ENCODE results near the gene ELP5.

ELP5 gene

GRCh38 chr17:7219229-7219811 is 32.7 kb upstream of the ELP5 start:
- no peak for ATAC-seq
- TF ChIP-seq ZNF70 (CRISPR knock-in tag; IDR thresholded peaks at IDR 0.05) (no peak), ZC3H10 (CRISPR knock-in tag; IDR thresholded peaks at IDR 0.05) (no peak), ZFP3 (CRISPR knock-in tag; IDR thresholded peaks at IDR 0.05) (no peak), RARB (CRISPR knock-in tag; IDR thresholded peaks at IDR 0.05) (0 out of 2 replicates have a peak, but pooled peaks have one; percentile 59), ISL1 (CRISPR knock-in tag; IDR thresholded peaks at IDR 0.05) (no peak), TSHZ2 (CRISPR knock-in tag; IDR thresholded peaks at IDR 0.05) (0 out of 2 replicates have a peak, but pooled peaks have one; percentile 19)
- TF ChIP-seq, protein P1, sequence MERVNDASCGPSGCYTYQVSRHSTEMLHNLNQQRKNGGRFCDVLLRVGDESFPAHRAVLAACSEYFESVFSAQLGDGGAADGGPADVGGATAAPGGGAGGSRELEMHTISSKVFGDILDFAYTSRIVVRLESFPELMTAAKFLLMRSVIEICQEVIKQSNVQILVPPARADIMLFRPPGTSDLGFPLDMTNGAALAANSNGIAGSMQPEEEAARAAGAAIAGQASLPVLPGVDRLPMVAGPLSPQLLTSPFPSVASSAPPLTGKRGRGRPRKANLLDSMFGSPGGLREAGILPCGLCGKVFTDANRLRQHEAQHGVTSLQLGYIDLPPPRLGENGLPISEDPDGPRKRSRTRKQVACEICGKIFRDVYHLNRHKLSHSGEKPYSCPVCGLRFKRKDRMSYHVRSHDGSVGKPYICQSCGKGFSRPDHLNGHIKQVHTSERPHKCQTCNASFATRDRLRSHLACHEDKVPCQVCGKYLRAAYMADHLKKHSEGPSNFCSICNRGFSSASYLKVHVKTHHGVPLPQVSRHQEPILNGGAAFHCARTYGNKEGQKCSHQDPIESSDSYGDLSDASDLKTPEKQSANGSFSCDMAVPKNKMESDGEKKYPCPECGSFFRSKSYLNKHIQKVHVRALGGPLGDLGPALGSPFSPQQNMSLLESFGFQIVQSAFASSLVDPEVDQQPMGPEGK (CRISPR knock-in tag; IDR thresholded peaks at IDR 0.05; ENCODE audit: borderline replicate concordance) = 0 out of 2 replicates have a peak, but pooled peaks have one; percentile 26

- ATAC-seq = peak; percentile 79
- peak; percentile 72; the same call in 1 of the 2 replicates for TF ChIP-seq PPARA (CRISPR knock-in tag; IDR thresholded peaks at IDR 0.05; ENCODE audit: borderline replicate concordance)
- peak; percentile 76; the same call in 1 of the 2 replicates for TF ChIP-seq GLIS3 (CRISPR knock-in tag; IDR thresholded peaks at IDR 0.05)
- TF ChIP-seq ZNF70 (CRISPR knock-in tag; IDR thresholded peaks at IDR 0.05) = 0 out of 2 replicates have a peak, but pooled peaks have one; percentile 18
- no peak for TF ChIP-seq RARB (CRISPR knock-in tag; IDR thresholded peaks at IDR 0.05)
These were observed 32.0 kb upstream of the ELP5 start, which contains the start of the genes ACADVL and DLG4 for GRCh38 chr17:7219812-7220592. Gene ACADVL (plus strand): TSS chr17:7219938. CDS start chr17:7219985, 47 bp downstream. Gene DLG4 (minus strand): TSS chr17:7219836.

- TF ChIP-seq, protein P2, sequence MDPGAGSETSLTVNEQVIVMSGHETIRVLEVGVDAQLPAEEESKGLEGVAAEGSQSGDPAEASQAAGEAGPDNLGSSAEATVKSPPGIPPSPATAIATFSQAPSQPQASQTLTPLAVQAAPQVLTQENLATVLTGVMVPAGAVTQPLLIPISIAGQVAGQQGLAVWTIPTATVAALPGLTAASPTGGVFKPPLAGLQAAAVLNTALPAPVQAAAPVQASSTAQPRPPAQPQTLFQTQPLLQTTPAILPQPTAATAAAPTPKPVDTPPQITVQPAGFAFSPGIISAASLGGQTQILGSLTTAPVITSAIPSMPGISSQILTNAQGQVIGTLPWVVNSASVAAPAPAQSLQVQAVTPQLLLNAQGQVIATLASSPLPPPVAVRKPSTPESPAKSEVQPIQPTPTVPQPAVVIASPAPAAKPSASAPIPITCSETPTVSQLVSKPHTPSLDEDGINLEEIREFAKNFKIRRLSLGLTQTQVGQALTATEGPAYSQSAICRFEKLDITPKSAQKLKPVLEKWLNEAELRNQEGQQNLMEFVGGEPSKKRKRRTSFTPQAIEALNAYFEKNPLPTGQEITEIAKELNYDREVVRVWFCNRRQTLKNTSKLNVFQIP (CRISPR knock-in tag; IDR thresholded peaks at IDR 0.05; ENCODE audit: borderline replicate concordance, low read depth) = no peak
- 0 out of 2 replicates have a peak, but pooled peaks have one; percentile 16 for TF ChIP-seq ESRRG (CRISPR knock-in tag; IDR thresholded peaks at IDR 0.05)
- 0 out of 2 replicates have a peak, but pooled peaks have one; percentile 4 for TF ChIP-seq ZC3H10 (CRISPR knock-in tag; IDR thresholded peaks at IDR 0.05)
- TF ChIP-seq, protein P1 (CRISPR knock-in tag; IDR thresholded peaks at IDR 0.05; ENCODE audit: borderline replicate concordance) = 0 out of 2 replicates have a peak, but pooled peaks have one; percentile 12
- TF ChIP-seq CREB5 (CRISPR knock-in tag; IDR thresholded peaks at IDR 0.05; ENCODE audit: low read depth) = no peak
- 0 out of 2 replicates have a peak, but pooled peaks have one; percentile 17 for TF ChIP-seq TCF4 (CRISPR knock-in tag; IDR thresholded peaks at IDR 0.05; ENCODE audit: borderline replicate concordance)
- peak; percentile 84 for TF ChIP-seq GLIS3 (CRISPR knock-in tag; IDR thresholded peaks at IDR 0.05)
- no peak for TF ChIP-seq OSR1 (CRISPR knock-in tag; IDR thresholded peaks at IDR 0.05)
- peak; percentile 45; the same call in 1 of the 2 replicates for TF ChIP-seq ZNF70 (CRISPR knock-in tag; IDR thresholded peaks at IDR 0.05)
- TF ChIP-seq ZNF8 (CRISPR knock-in tag; IDR thresholded peaks at IDR 0.05) = 0 out of 2 replicates have a peak, but pooled peaks have one; percentile 11
- TF ChIP-seq TOX (CRISPR knock-in tag; IDR thresholded peaks at IDR 0.05; ENCODE audit: borderline replicate concordance) = no peak
- ATAC-seq = peak; percentile 63
These were observed 31.3 kb upstream of the ELP5 start for GRCh38 chr17:7220593-7221277.

Data from SK-N-SH treated with all-trans-retinoic acid at 6 μM for 48 hours (cell line).